ENCODE results near the gene MKNK2.
"Not testable (repeated sequence)": the region's sequence is repeated elsewhere in the genome, so short reads cannot be mapped to it uniquely, and the experiment has no call there.

Gene MKNK2

GRCh38 chr19:2038284-2039088 is 12.6 kb downstream of the MKNK2 start:
- H3K4me3 Mint-ChIP-seq = no peak overlapping the region

GRCh38 chr19:2037651-2038255 is 13.3 kb downstream of the MKNK2 start:
- H3K27me3 Mint-ChIP-seq = no peaks in the 10 kb centered on the region
- H3K9me3 Mint-ChIP-seq = no peaks in the 10 kb centered on the region
- no peak for DNase-seq (ENCODE audit: low spot score in 2 of 2)
- H3K36me3 Mint-ChIP-seq = peaks cover 16% of the 10 kb centered on the region
- ATAC-seq (ENCODE audit: low read depth) = no peak
- peaks cover 18% of the 10 kb centered on the region for H3K4me1 Mint-ChIP-seq
- peak overlapping the region; percentile 91 for H3K27ac Mint-ChIP-seq
- H3K4me3 Mint-ChIP-seq = no peak overlapping the region

More at GRCh38 chr19:2038284-2039088, 12.6 kb downstream of the MKNK2 start:
- Mint-ChIP-seq H3K27ac (peak overlapping the region; percentile 91), H3K4me1 (peaks cover 15% of the 10 kb centered on the region), H3K36me3 (peaks cover 16% of the 10 kb centered on the region), H3K9me3 (no peaks in the 10 kb centered on the region), H3K27me3 (no peaks in the 10 kb centered on the region)
- ATAC-seq (ENCODE audit: low read depth) (no peak), DNase-seq (ENCODE audit: low spot score in 2 of 2) (no peak)

- Mint-ChIP-seq H3K36me3 (peaks cover 13% of the 10 kb centered on the region), H3K9me3 (no peaks in the 10 kb centered on the region), H3K27me3 (no peaks in the 10 kb centered on the region), H3K4me3 (no peak overlapping the region), H3K27ac (no peak overlapping the region), H3K4me1 (peaks cover 27% of the 10 kb centered on the region)
- no peak for DNase-seq (ENCODE audit: low spot score in 2 of 2)
- ATAC-seq (ENCODE audit: low read depth) = no peak
Measured at GRCh38 chr19:2036424-2036823, 14.6 kb downstream of the MKNK2 start.

GRCh38 chr19:2035590-2035991 is 15.5 kb downstream of the MKNK2 start:
- Mint-ChIP-seq H3K4me3 (no peak overlapping the region), H3K27ac (no peak overlapping the region), H3K9me3 (no peaks in the 10 kb centered on the region), H3K36me3 (peaks cover 10% of the 10 kb centered on the region), H3K4me1 (peaks cover 26% of the 10 kb centered on the region), H3K27me3 (no peaks in the 10 kb centered on the region)
- ATAC-seq (ENCODE audit: low read depth) (no peak), DNase-seq (ENCODE audit: low spot score in 2 of 2) (no peak)

GRCh38 chr19:2034729-2035589 is 16.1 kb downstream of the MKNK2 start:
- peak; percentile 65 for ATAC-seq (ENCODE audit: low read depth)
- Mint-ChIP-seq H3K27me3 (no peaks in the 10 kb centered on the region), H3K36me3 (peaks cover 10% of the 10 kb centered on the region), H3K4me3 (no peak overlapping the region), H3K27ac (peak overlapping the region; percentile 49), H3K9me3 (no peaks in the 10 kb centered on the region), H3K4me1 (peaks cover 26% of the 10 kb centered on the region)
- peak; percentile 70 to 86 for DNase-seq (ENCODE audit: low spot score in 2 of 2)

- ATAC-seq (ENCODE audit: low read depth); H3K27ac Mint-ChIP-seq; H3K36me3 Mint-ChIP-seq; DNase-seq (ENCODE audit: low spot score in 2 of 2); H3K27me3 Mint-ChIP-seq; H3K4me3 Mint-ChIP-seq; H3K9me3 Mint-ChIP-seq: not testable (repeated sequence)
- H3K4me1 Mint-ChIP-seq = peaks cover 26% of the 10 kb centered on the region
Measured at GRCh38 chr19:2034253-2034652, 16.8 kb downstream of the MKNK2 start.

GRCh38 chr19:2033825-2034159 is 17.3 kb downstream of the MKNK2 start:
- DNase-seq (ENCODE audit: low spot score in 2 of 2) (no peak), ATAC-seq (ENCODE audit: low read depth) (no peak)
- Mint-ChIP-seq H3K4me3 (no peak overlapping the region), H3K4me1 (peaks cover 26% of the 10 kb centered on the region), H3K36me3 (peaks cover 3% of the 10 kb centered on the region), H3K9me3 (no peaks in the 10 kb centered on the region), H3K27ac (no peak overlapping the region), H3K27me3 (no peaks in the 10 kb centered on the region)

- Mint-ChIP-seq H3K36me3 (peaks cover 3% of the 10 kb centered on the region), H3K9me3 (no peaks in the 10 kb centered on the region), H3K4me1 (peaks cover 26% of the 10 kb centered on the region), H3K27ac (peak overlapping the region; percentile 59), H3K4me3 (peak overlapping the region; percentile 5), H3K27me3 (no peaks in the 10 kb centered on the region)
- no peak for DNase-seq (ENCODE audit: low spot score in 2 of 2)
- no peak for ATAC-seq (ENCODE audit: low read depth)
Measured at GRCh38 chr19:2033115-2033824, 17.8 kb downstream of the MKNK2 start.

GRCh38 chr19:2032296-2032941 is 18.6 kb downstream of the MKNK2 start:
- peaks cover 26% of the 10 kb centered on the region for H3K4me1 Mint-ChIP-seq
- H3K4me3 Mint-ChIP-seq = peak overlapping the region; percentile 73
- no peak for DNase-seq (ENCODE audit: low spot score in 2 of 2)
- H3K27me3 Mint-ChIP-seq = no peaks in the 10 kb centered on the region
- no peaks in the 10 kb centered on the region for H3K9me3 Mint-ChIP-seq
- no peaks in the 10 kb centered on the region for H3K36me3 Mint-ChIP-seq
- peak; percentile 51 for ATAC-seq (ENCODE audit: low read depth)
- H3K27ac Mint-ChIP-seq = peak overlapping the region; percentile 59

- ATAC-seq (ENCODE audit: low read depth) (no peak), DNase-seq (ENCODE audit: low spot score in 2 of 2) (no peak)
- no peaks in the 10 kb centered on the region for H3K36me3 Mint-ChIP-seq
- H3K4me3 Mint-ChIP-seq = no peak overlapping the region
- peaks cover 6% of the 10 kb centered on the region for H3K4me1 Mint-ChIP-seq
- no peak overlapping the region for H3K27ac Mint-ChIP-seq
- no peaks in the 10 kb centered on the region for H3K27me3 Mint-ChIP-seq
- H3K9me3 Mint-ChIP-seq = no peaks in the 10 kb centered on the region
Measured at GRCh38 chr19:2027361-2027760, 23.7 kb downstream of the MKNK2 start.

- Mint-ChIP-seq H3K27me3 (no peaks in the 10 kb centered on the region), H3K4me1 (peaks cover under 1% of the 10 kb centered on the region), H3K9me3 (no peaks in the 10 kb centered on the region), H3K36me3 (no peaks in the 10 kb centered on the region), H3K27ac (peak overlapping the region; percentile 51), H3K4me3 (no peak overlapping the region)
- DNase-seq (ENCODE audit: low spot score in 2 of 2) = no peak
- no peak for ATAC-seq (ENCODE audit: low read depth)
Measured at GRCh38 chr19:2026770-2027169, 24.3 kb downstream of the MKNK2 start.

GRCh38 chr19:2022289-2022688 is 28.8 kb downstream of the MKNK2 start:
- Mint-ChIP-seq H3K4me1 (peaks cover 5% of the 10 kb centered on the region), H3K4me3 (no peak overlapping the region), H3K9me3 (no peaks in the 10 kb centered on the region), H3K27me3 (no peaks in the 10 kb centered on the region), H3K27ac (no peak overlapping the region), H3K36me3 (no peaks in the 10 kb centered on the region)
- DNase-seq (ENCODE audit: low spot score in 2 of 2) (no peak), ATAC-seq (ENCODE audit: low read depth) (no peak)

- no peaks in the 10 kb centered on the region for H3K36me3 Mint-ChIP-seq
- H3K4me1 Mint-ChIP-seq = peaks cover 5% of the 10 kb centered on the region
- H3K27me3 Mint-ChIP-seq = no peaks in the 10 kb centered on the region
- no peaks in the 10 kb centered on the region for H3K9me3 Mint-ChIP-seq
- no peak for ATAC-seq (ENCODE audit: low read depth)
- no peak for DNase-seq (ENCODE audit: low spot score in 2 of 2)
- no peak overlapping the region for H3K4me3 Mint-ChIP-seq
- H3K27ac Mint-ChIP-seq = no peak overlapping the region
Measured at GRCh38 chr19:2021453-2022140, 29.4 kb downstream of the MKNK2 start.
